ENCODE data around the gene POLR1B. TPM values are rescaled to one million over a fixed set of nuclear protein-coding genes. Genes with fewer than 3 reads are reported as not detected.

Gene POLR1B
- total RNA-seq, 4 donors from 2014 or later, result 6.0 to 24.1 (median 14.8) TPM

GRCh38 chr2:112597537-112598322, 55.5 kb downstream of the POLR1B start:
- H3K27me3 ChIP-seq, result no peaks in the 10 kb centered on the region
- TF ChIP-seq CTCF (IDR thresholded peaks at IDR 0.05) (no peak), POLR2AphosphoS5 (IDR thresholded peaks at IDR 0.05) (no peak), EP300 (IDR thresholded peaks at IDR 0.05; ENCODE audit: low read depth) (no peak), POLR2A (IDR thresholded peaks at IDR 0.05) (no peak)
- in situ Hi-C loops (cut with MboI; ENCODE audit: low pct_ligation_motif_present in 1 of 4, low pct_unique_long_range_greater_than_20kb in 1 of 4, low sequenced_read_pairs in 3 of 4) (loop anchor here in 1 of 4 donors (25.0 kb wide), 1 partner anchor 335 kb away; the partner anchor contains the start of gene ZC3H8), intact Hi-C loops (cut with DNase I; ENCODE audit: low total_unique reads) (no loop called here)
- WGBS, 2 donors (ENCODE audit: low coverage in 1 of 2), result 89 to 92% methylated on average over 6 to 10 of the region's 10 CpGs
- no peaks in the 10 kb centered on the region for H3K9me3 ChIP-seq
- H3K4me3 ChIP-seq, result no peak overlapping the region
- DNase-seq, result no peak
- H3K36me3 ChIP-seq, result no peaks in the 10 kb centered on the region
- H3K27ac ChIP-seq, result no peak overlapping the region
- H3K4me1 ChIP-seq, result peaks cover 0 to 11% (median 1%) of the 10 kb centered on the region in 4 donors

GRCh38 chr2:112600634-112601033, 58.4 kb downstream of the POLR1B start:
- no peak for DNase-seq
- Histone ChIP-seq H3K27me3 (no peaks in the 10 kb centered on the region), H3K4me1 (peaks cover 0 to 11% (median 1%) of the 10 kb centered on the region in 4 donors), H3K9me3 (no peaks in the 10 kb centered on the region), H3K27ac (no peak overlapping the region), H3K4me3 (no peak overlapping the region), H3K36me3 (no peaks in the 10 kb centered on the region)
- TF ChIP-seq CTCF (IDR thresholded peaks at IDR 0.05), result no peak
- TF ChIP-seq POLR2AphosphoS5 (IDR thresholded peaks at IDR 0.05), result no peak
- no peak for TF ChIP-seq POLR2A (IDR thresholded peaks at IDR 0.05)
- TF ChIP-seq EP300 (IDR thresholded peaks at IDR 0.05; ENCODE audit: low read depth), result no peak
- intact Hi-C loops (cut with DNase I; ENCODE audit: low total_unique reads) (no loop called here), in situ Hi-C loops (cut with MboI; ENCODE audit: low pct_ligation_motif_present in 1 of 4, low pct_unique_long_range_greater_than_20kb in 1 of 4, low sequenced_read_pairs in 3 of 4) (loop anchor here (10.0 to 25.0 kb wide), 4 partner anchors 134 to 362 kb away; no protein-coding TSS in a partner anchor)
- 81% methylated on average over 3 of the region's 3 CpGs; no CpG with 5 or more reads in 1 of the 2 donors for WGBS, 2 donors (ENCODE audit: low coverage in 1 of 2)

- no peaks in the 10 kb centered on the region for H3K36me3 ChIP-seq
- H3K27ac ChIP-seq, result no peak overlapping the region
- H3K4me1 ChIP-seq, result peaks cover 2 to 15% (median 5%) of the 10 kb centered on the region in 4 donors
- WGBS, 2 donors (ENCODE audit: low coverage in 1 of 2), result 83 to 94% methylated on average over 1 to 3 of the region's 3 CpGs
- no peak for TF ChIP-seq CTCF (IDR thresholded peaks at IDR 0.05)
- DNase-seq, result no peak
- H3K4me3 ChIP-seq, result no peak overlapping the region
- in situ Hi-C loops (cut with MboI; ENCODE audit: low pct_ligation_motif_present in 1 of 4, low pct_unique_long_range_greater_than_20kb in 1 of 4, low sequenced_read_pairs in 3 of 4), result loop anchor here (10.0 to 25.0 kb wide), 4 partner anchors 133 to 361 kb away; no protein-coding TSS in a partner anchor
- H3K27me3 ChIP-seq, result no peaks in the 10 kb centered on the region
- H3K9me3 ChIP-seq, result no peaks in the 10 kb centered on the region
- intact Hi-C loops (cut with DNase I; ENCODE audit: low total_unique reads), result no loop called here
These were observed 59.5 kb downstream of the POLR1B start for GRCh38 chr2:112601754-112602153.

GRCh38 chr2:112602917-112603316, 60.7 kb downstream of the POLR1B start:
- WGBS, 2 donors (ENCODE audit: low coverage in 1 of 2), result 90 to 92% methylated on average over 2 to 3 of the region's 3 CpGs
- in situ Hi-C loops (cut with MboI; ENCODE audit: low pct_ligation_motif_present in 1 of 4, low pct_unique_long_range_greater_than_20kb in 1 of 4, low sequenced_read_pairs in 3 of 4), result loop anchor here (10.0 to 25.0 kb wide), 4 partner anchors 132 to 359 kb away; no protein-coding TSS in a partner anchor

More at GRCh38 chr2:112602917-112603316, 60.7 kb downstream of the POLR1B start:
- Histone ChIP-seq H3K4me3 (no peak overlapping the region), H3K27me3 (no peaks in the 10 kb centered on the region), H3K36me3 (no peaks in the 10 kb centered on the region), H3K4me1 (peaks cover 2 to 15% (median 5%) of the 10 kb centered on the region in 4 donors), H3K27ac (no peak overlapping the region), H3K9me3 (no peaks in the 10 kb centered on the region)
- DNase-seq, result no peak
- TF ChIP-seq POLR2A (IDR thresholded peaks at IDR 0.05) (no peak), EP300 (IDR thresholded peaks at IDR 0.05; ENCODE audit: low read depth) (no peak), CTCF (IDR thresholded peaks at IDR 0.05) (no peak)
- intact Hi-C loops (cut with DNase I; ENCODE audit: low total_unique reads), result no loop called here

Measured in transverse colon (tissue), 4 donors.